OCI-LY1 (cell line): Measurements from ENCODE around the gene KRTAP21-2.
"Not testable (repeated sequence)": the region's sequence is repeated elsewhere in the genome, so short reads cannot be mapped to it uniquely, and the experiment has no call there.

Source experiments
- H2AFZ ChIP-seq: fragments of 200-600 bp; sonication (generic), shearing (Covaris generic); 2 replicates; pipeline ENCODE4 v1.6.0; 2014; ENCODE audit warnings: antibody characterized with exemption, mild to moderate bottlenecking, low read length
- H3F3A ChIP-seq: fragments of 200-600 bp; sonication (generic), shearing (Covaris generic); 2 replicates; pipeline ENCODE4 v1.6.0; 2014; ENCODE audit warnings: mild to moderate bottlenecking, antibody characterized with exemption, low read length, moderate library complexity; ENCODE audit not compliant: insufficient read depth
- H3K27ac ChIP-seq: fragments of 200-600 bp; sonication (generic); 2 replicates; pipeline ENCODE4 v1.5.1; 2014; ENCODE audit warnings: low read length, mixed run types, mild to moderate bottlenecking, low read depth; ENCODE audit not compliant: poor library complexity, severe bottlenecking
- H3K27me3 ChIP-seq: fragments of 200-600 bp; sonication (generic); 2 replicates; pipeline ENCODE4 v1.6.0; 2014; ENCODE audit warnings: antibody characterized with exemption, mild to moderate bottlenecking, low read length, moderate library complexity; ENCODE audit not compliant: insufficient read depth
- H3K36me3 ChIP-seq: fragments of 200-600 bp; sonication (generic); 2 replicates; pipeline ENCODE4 v1.6.1; 2014; ENCODE audit warnings: mild to moderate bottlenecking, antibody characterized with exemption, low read length, moderate library complexity, mixed read lengths; ENCODE audit not compliant: insufficient read depth
- H3K4me1 ChIP-seq: fragments of 200-600 bp; sonication (generic); 2 replicates; pipeline ENCODE4 v1.5.1; 2014; ENCODE audit warnings: mild to moderate bottlenecking, low read length, moderate library complexity; ENCODE audit not compliant: insufficient read depth, severe bottlenecking
- H3K4me2 ChIP-seq: fragments of 200-600 bp; sonication (generic), shearing (Covaris generic); 2 replicates; pipeline ENCODE4 v1.6.1; 2014; ENCODE audit warnings: low read length
- H3K4me3 ChIP-seq: fragments of 200-600 bp; sonication (generic); 2 replicates; pipeline ENCODE4 v1.5.1; 2014; ENCODE audit warnings: low read length, low read depth, mild to moderate bottlenecking, mixed read lengths; ENCODE audit not compliant: poor library complexity, severe bottlenecking
- H3K79me2 ChIP-seq: fragments of 200-600 bp; shearing (Covaris generic); 2 replicates; pipeline ENCODE4 v1.6.1; 2016; ENCODE audit warnings: mixed run types, low read length, mixed read lengths; ENCODE audit not compliant: insufficient read depth
- H3K9ac ChIP-seq: fragments of 200-600 bp; sonication (generic), shearing (Covaris generic); 2 replicates; pipeline ENCODE4 v1.6.1; 2014; ENCODE audit warnings: mild to moderate bottlenecking, low read length, mixed read lengths
- H3K9me2 ChIP-seq: fragments of 200-600 bp; sonication (generic), shearing (Covaris generic); 2 replicates; pipeline ENCODE4 v1.6.1; 2014; ENCODE audit warnings: low read depth, mild to moderate bottlenecking, low read length, mixed read lengths
- H3K9me3 ChIP-seq: fragments of 200-600 bp; shearing (Covaris generic); 2 replicates; pipeline ENCODE4 v1.6.1; 2014; ENCODE audit warnings: low read length, mixed read lengths
- H4K20me1 ChIP-seq: fragments of 200-600 bp; sonication (generic), shearing (Covaris generic); 2 replicates; pipeline ENCODE4 v1.6.0; 2016; ENCODE audit warnings: mild to moderate bottlenecking, low read length; ENCODE audit not compliant: insufficient read depth
- CTCF ChIP-seq: fragments of 200-600 bp; sonication (generic), shearing (Covaris generic); IDR thresholded peaks from 2 replicates; pipeline ENCODE4 v1.5.1; 2017; ENCODE audit warnings: mild to moderate bottlenecking, antibody characterized with exemption, low read length, moderate library complexity, mixed read lengths
- EZH2 ChIP-seq: fragments of 200-600 bp; sonication (generic), shearing (Covaris generic); IDR thresholded peaks from 2 replicates; pipeline ENCODE4 v1.8.0; 2017; ENCODE audit warnings: borderline replicate concordance, mixed run types, mild to moderate bottlenecking, antibody characterized with exemption, low read length, moderate library complexity, mixed read lengths

The KRTAP21-2 gene

GRCh38 chr21:30769724-30770431 lies 22.8 kb upstream of the KRTAP21-2 start:
- no peak overlapping the region for H3K27ac ChIP-seq
- no peak for TF ChIP-seq EZH2
- no peak for TF ChIP-seq CTCF
- no peaks in the 10 kb centered on the region for H4K20me1 ChIP-seq
- no peak overlapping the region for H3K4me2 ChIP-seq
- no peaks in the 10 kb centered on the region for H3K4me1 ChIP-seq
- H2AFZ ChIP-seq = no peak overlapping the region
- H3K9ac ChIP-seq = no peak overlapping the region
- H3K9me2 ChIP-seq = no peaks in the 10 kb centered on the region
- H3K4me3 ChIP-seq = no peak overlapping the region
- no peaks in the 10 kb centered on the region for H3K79me2 ChIP-seq
- H3K27me3 ChIP-seq = no peaks in the 10 kb centered on the region
- no peaks in the 10 kb centered on the region for H3K36me3 ChIP-seq
- no peaks in the 10 kb centered on the region for H3K9me3 ChIP-seq
- H3F3A ChIP-seq = no peaks in the 10 kb centered on the region

- no peaks in the 10 kb centered on the region for H3K79me2 ChIP-seq
- no peaks in the 10 kb centered on the region for H3K9me3 ChIP-seq
- H3K4me2 ChIP-seq = no peak overlapping the region
- H3K27ac ChIP-seq = no peak overlapping the region
- no peak overlapping the region for H2AFZ ChIP-seq
- H3K36me3 ChIP-seq = no peaks in the 10 kb centered on the region
- TF ChIP-seq EZH2 (no peak), CTCF (no peak)
- H3F3A ChIP-seq = no peaks in the 10 kb centered on the region
- no peak overlapping the region for H3K4me3 ChIP-seq
- H3K9me2 ChIP-seq = no peaks in the 10 kb centered on the region
- H3K9ac ChIP-seq = no peak overlapping the region
- no peaks in the 10 kb centered on the region for H4K20me1 ChIP-seq
- H3K4me1 ChIP-seq = no peaks in the 10 kb centered on the region
- H3K27me3 ChIP-seq = no peaks in the 10 kb centered on the region
Measured at GRCh38 chr21:30760776-30761175, 13.7 kb upstream of the KRTAP21-2 start.

GRCh38 chr21:30758306-30758705 lies 11.2 kb upstream of the KRTAP21-2 start:
- no peak overlapping the region for H3K4me2 ChIP-seq
- no peaks in the 10 kb centered on the region for H3K27me3 ChIP-seq
- H3K4me1 ChIP-seq = no peaks in the 10 kb centered on the region
- H3K4me3 ChIP-seq = no peak overlapping the region
- H3K9me3 ChIP-seq = no peaks in the 10 kb centered on the region
- TF ChIP-seq EZH2 (no peak), CTCF (no peak)
- H2AFZ ChIP-seq = no peak overlapping the region
- no peak overlapping the region for H3K9ac ChIP-seq
- no peaks in the 10 kb centered on the region for H3K9me2 ChIP-seq
- H3K36me3 ChIP-seq = no peaks in the 10 kb centered on the region
- no peaks in the 10 kb centered on the region for H3F3A ChIP-seq
- H3K79me2 ChIP-seq = no peaks in the 10 kb centered on the region
- H4K20me1 ChIP-seq = no peaks in the 10 kb centered on the region
- H3K27ac ChIP-seq = no peak overlapping the region

GRCh38 chr21:30755328-30755727 lies 8.3 kb upstream of the KRTAP21-2 start, which contains the start of gene KRTAP21-1:
Gene KRTAP21-1, minus strand, starts transcription at chr21:30755428. Its CDS starts 50 bp downstream, at chr21:30755378.
- H3F3A ChIP-seq, H2AFZ ChIP-seq, H3K9me2 ChIP-seq, H4K20me1 ChIP-seq, H3K9ac ChIP-seq, H3K79me2 ChIP-seq, H3K36me3 ChIP-seq, H3K4me3 ChIP-seq, H3K4me1 ChIP-seq, H3K4me2 ChIP-seq, H3K27me3 ChIP-seq, H3K9me3 ChIP-seq, H3K27ac ChIP-seq: not testable (repeated sequence)
